ENCODE results near the gene HIPK2.

DNA sequence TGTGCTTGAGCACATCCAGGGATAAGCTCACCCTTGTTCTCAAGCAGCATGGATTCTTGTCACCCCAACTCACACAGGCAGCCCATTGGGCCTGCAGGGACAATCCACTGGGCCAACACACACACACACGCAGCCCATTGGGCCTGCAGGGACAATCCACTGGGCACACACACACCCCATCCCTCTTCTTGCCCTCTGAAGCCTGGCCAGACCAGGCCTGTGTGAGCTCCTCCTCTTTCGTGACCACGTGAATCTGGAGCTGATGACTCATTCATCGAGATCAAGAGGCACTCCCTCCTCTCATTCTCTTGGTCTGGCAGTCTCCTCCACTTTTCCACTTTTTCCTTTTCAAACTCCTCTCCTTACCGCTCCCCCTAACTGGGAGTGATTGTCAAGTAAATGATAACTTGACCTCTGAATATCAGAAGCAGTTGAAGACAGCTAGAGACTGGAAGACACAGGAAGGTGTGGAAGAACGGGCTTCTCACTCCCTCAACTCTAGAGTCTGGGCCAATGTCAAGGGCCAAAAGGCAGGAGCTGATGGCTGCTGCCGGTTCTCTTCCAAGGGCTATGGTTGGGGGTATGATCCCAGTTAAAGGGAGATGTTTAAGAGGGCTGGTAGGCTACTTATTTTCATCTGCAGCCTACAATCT, 89.7 kb downstream of the HIPK2 start:
- no peak for TF ChIP-seq POLR2AphosphoS5 (IDR thresholded peaks at IDR 0.05)
- TF ChIP-seq, protein P1, sequence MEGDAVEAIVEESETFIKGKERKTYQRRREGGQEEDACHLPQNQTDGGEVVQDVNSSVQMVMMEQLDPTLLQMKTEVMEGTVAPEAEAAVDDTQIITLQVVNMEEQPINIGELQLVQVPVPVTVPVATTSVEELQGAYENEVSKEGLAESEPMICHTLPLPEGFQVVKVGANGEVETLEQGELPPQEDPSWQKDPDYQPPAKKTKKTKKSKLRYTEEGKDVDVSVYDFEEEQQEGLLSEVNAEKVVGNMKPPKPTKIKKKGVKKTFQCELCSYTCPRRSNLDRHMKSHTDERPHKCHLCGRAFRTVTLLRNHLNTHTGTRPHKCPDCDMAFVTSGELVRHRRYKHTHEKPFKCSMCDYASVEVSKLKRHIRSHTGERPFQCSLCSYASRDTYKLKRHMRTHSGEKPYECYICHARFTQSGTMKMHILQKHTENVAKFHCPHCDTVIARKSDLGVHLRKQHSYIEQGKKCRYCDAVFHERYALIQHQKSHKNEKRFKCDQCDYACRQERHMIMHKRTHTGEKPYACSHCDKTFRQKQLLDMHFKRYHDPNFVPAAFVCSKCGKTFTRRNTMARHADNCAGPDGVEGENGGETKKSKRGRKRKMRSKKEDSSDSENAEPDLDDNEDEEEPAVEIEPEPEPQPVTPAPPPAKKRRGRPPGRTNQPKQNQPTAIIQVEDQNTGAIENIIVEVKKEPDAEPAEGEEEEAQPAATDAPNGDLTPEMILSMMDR (IDR thresholded peaks at IDR 0.05), result no peak
- TF ChIP-seq POLR2A (IDR thresholded peaks at IDR 0.05), result no peak
- no peak for TF ChIP-seq EP300 (IDR thresholded peaks at IDR 0.05)
